H1 (cell line): ENCODE measurements around the gene PIGH. TPM values are rescaled to one million over a fixed set of nuclear protein-coding genes. Genes with fewer than 3 reads are reported as not detected.

Source experiments
- CTCF ChIA-PET: fragments of 300-600 bp; sonication (Branson Sonifier 250); formaldehyde crosslinking; loops from one replicate; lab custom pipeline; 2021; ENCODE audit not compliant: partially characterized antibody; lab: Charles Lee
- POLR2A ChIA-PET: fragments of 300-600 bp; sonication (Branson Sonifier 250); formaldehyde crosslinking; loops from one replicate; lab custom pipeline; 2021; ENCODE audit warnings: inconsistent platforms; ENCODE audit not compliant: partially characterized antibody; lab: Charles Lee
- DNase-seq, 2 experiments: peaks; one replicate each; pipeline versions ENCODE4 v3.0.0 to v3.0.0-alpha.2; 2010 to 2022; ENCODE audit warnings: low spot score in 2 of 2, low read depth in 1 of 2, mixed read lengths in 1 of 2
- FAIRE-seq: peaks from 2 replicates; lab custom pipeline; 2011; peaks lifted over from hg19 to GRCh38; lab: Jason Lieb, UNC
- H2AFZ ChIP-seq: 2 replicates; pipeline ENCODE4 v1.8.1; 2012; ENCODE audit warnings: low read length, inconsistent platforms
- H2AK5ac ChIP-seq: 2 replicates; pipeline ENCODE4 v1.6.1; 2013; ENCODE audit warnings: low read depth, low read length
- H2BK120ac ChIP-seq: replicated peaks from 2 replicates; pipeline ENCODE3; 2013; ENCODE audit warnings: low read depth, low read length, inconsistent platforms
- H2BK12ac ChIP-seq: 2 replicates; pipeline ENCODE4 v1.6.1; 2013; ENCODE audit warnings: low read depth, low read length
- H2BK15ac ChIP-seq: 2 replicates; pipeline ENCODE4 v1.6.1; 2013; ENCODE audit warnings: low read length
- H2BK20ac ChIP-seq: 2 replicates; pipeline ENCODE4 v1.6.1; 2013; ENCODE audit warnings: low read length
- H2BK5ac ChIP-seq: 2 replicates; pipeline ENCODE4 v1.6.1; 2013; ENCODE audit warnings: low read depth, low read length
- H3K14ac ChIP-seq: 2 replicates; pipeline ENCODE4 v1.6.1; 2013; ENCODE audit warnings: inconsistent platforms; ENCODE audit not compliant: insufficient read length
- H3K18ac ChIP-seq: 2 replicates; pipeline ENCODE4 v1.6.1; 2013; ENCODE audit warnings: low read length; ENCODE audit errors: extremely low read depth
- H3K23ac ChIP-seq: 2 replicates; pipeline ENCODE4 v1.6.1; 2013; ENCODE audit warnings: inconsistent platforms; ENCODE audit not compliant: insufficient read length
- H3K23me2 ChIP-seq: 2 replicates; pipeline ENCODE4 v1.6.1; 2013; ENCODE audit warnings: low read depth, low read length
- H3K27ac ChIP-seq: 2 replicates; pipeline ENCODE4 v1.6.1; 2011; ENCODE audit warnings: low read depth, low read length, inconsistent platforms
- H3K27me3 ChIP-seq, 4 experiments: replicated peaks in 1 of 4; 1 replicate in 1 of 4; 2 replicates in 3 of 4; pipeline versions ENCODE4 v1.6.1 to v1.8.1; 2011 to 2013; ENCODE audit warnings: low read length in 3 of 4, mild to moderate bottlenecking in 3 of 4, inconsistent platforms in 2 of 4, mixed read lengths in 2 of 4, moderate library complexity in 1 of 4; ENCODE audit not compliant: control insufficient read depth in 3 of 4, insufficient read depth in 3 of 4; ENCODE audit errors: extremely low read depth in 1 of 4
- H3K36me3 ChIP-seq, 4 experiments: 2 replicates each; pipeline versions ENCODE4 v1.6.1 to v1.8.1; 2011 to 2013; ENCODE audit warnings: mild to moderate bottlenecking in 4 of 4, low read length in 3 of 4, moderate library complexity in 2 of 4, control low read depth in 1 of 4, inconsistent platforms in 1 of 4; ENCODE audit not compliant: insufficient read depth in 4 of 4, control insufficient read depth in 2 of 4
- H3K4ac ChIP-seq: replicated peaks from 2 replicates; pipeline ENCODE3; 2013; ENCODE audit warnings: low read length, low read depth, mixed read lengths, inconsistent platforms; ENCODE audit not compliant: insufficient read length
- H3K4me1 ChIP-seq, 4 experiments: replicated peaks in 1 of 4; 1 replicate in 1 of 4; 2 replicates in 3 of 4; pipeline versions ENCODE4 v1.6.1 to v1.8.1; 2011 to 2013; ENCODE audit warnings: low read length in 3 of 4, inconsistent platforms in 2 of 4, mixed read lengths in 1 of 4; ENCODE audit not compliant: insufficient read depth in 4 of 4, control insufficient read depth in 3 of 4
- H3K4me2 ChIP-seq, 2 experiments: 2 replicates each; pipeline versions ENCODE4 v1.6.1 to v1.8.1; 2011 to 2013; ENCODE audit warnings: low read depth in 2 of 2, low read length in 2 of 2, control low read depth in 1 of 2, inconsistent platforms in 1 of 2, mild to moderate bottlenecking in 1 of 2; ENCODE audit not compliant: insufficient read depth in 1 of 2
- H3K4me3 ChIP-seq, 4 experiments: fragments of 200-600, 300-600 bp in 1 of 4; sonication (generic), shearing (Covaris generic), sonication (Bioruptor Twin) in 1 of 4; 2 replicates each; pipeline versions ENCODE4 v1.5.1 to v1.8.1; 2011 to 2016; ENCODE audit warnings: low read length in 4 of 4, low read depth in 3 of 4, control low read depth in 2 of 4, inconsistent platforms in 2 of 4, mild to moderate bottlenecking in 2 of 4, mixed read lengths in 1 of 4, moderate library complexity in 1 of 4; ENCODE audit not compliant: insufficient read depth in 2 of 4; ENCODE audit errors: extremely low read depth in 1 of 4
- H3K56ac ChIP-seq: replicated peaks from 2 replicates; pipeline ENCODE3; 2013; ENCODE audit warnings: low read depth, mild to moderate bottlenecking, mixed read lengths, low read length, inconsistent platforms; ENCODE audit not compliant: insufficient read length
- H3K79me1 ChIP-seq: 2 replicates; pipeline ENCODE4 v1.6.1; 2013; ENCODE audit warnings: low read depth, low read length, control low read depth
- H3K79me2 ChIP-seq, 2 experiments: 2 replicates each; pipeline versions ENCODE4 v1.6.1 to v1.8.1; 2012 to 2013; ENCODE audit warnings: low read length in 2 of 2, mild to moderate bottlenecking in 2 of 2, inconsistent platforms in 1 of 2; ENCODE audit not compliant: insufficient read depth in 2 of 2, control insufficient read depth in 1 of 2
- H3K9ac ChIP-seq, 4 experiments: replicated peaks in 1 of 4; 1 replicate in 1 of 4; 2 replicates in 3 of 4; pipeline versions ENCODE4 v1.6.1 to v1.8.1; 2011 to 2013; ENCODE audit warnings: low read depth in 3 of 4, low read length in 3 of 4, control low read depth in 2 of 4, mild to moderate bottlenecking in 2 of 4, moderate library complexity in 2 of 4, inconsistent platforms in 1 of 4; ENCODE audit errors: extremely low read depth in 1 of 4
- H3K9me3 ChIP-seq, 2 experiments: 2 replicates each; pipeline versions ENCODE4 v1.6.1 to v1.8.1; 2012 to 2013; ENCODE audit warnings: mild to moderate bottlenecking in 2 of 2, moderate library complexity in 2 of 2, control low read depth in 1 of 2, inconsistent platforms in 1 of 2, low read depth in 1 of 2, low read length in 1 of 2, mixed read lengths in 1 of 2; ENCODE audit not compliant: insufficient read depth in 2 of 2
- H4K20me1 ChIP-seq, 2 experiments: replicated peaks in 1 of 2; 2 replicates each; pipeline versions ENCODE3 to v1.8.1; 2011 to 2013; ENCODE audit warnings: inconsistent platforms in 2 of 2, low read length in 2 of 2, mild to moderate bottlenecking in 1 of 2; ENCODE audit not compliant: insufficient read depth in 2 of 2, control insufficient read depth in 1 of 2
- H4K5ac ChIP-seq: 2 replicates; pipeline ENCODE4 v1.6.1; 2013; ENCODE audit warnings: low read length, low read depth, mixed read lengths, inconsistent platforms; ENCODE audit not compliant: insufficient read length
- H4K8ac ChIP-seq: 2 replicates; pipeline ENCODE4 v1.8.0; 2013; ENCODE audit warnings: mild to moderate bottlenecking, moderate library complexity, low read length, inconsistent platforms; ENCODE audit not compliant: insufficient read depth; ENCODE audit errors: extremely low read depth
- H4K91ac ChIP-seq: replicated peaks from 2 replicates; pipeline ENCODE3; 2013; ENCODE audit warnings: low read length, mixed read lengths, inconsistent platforms; ENCODE audit not compliant: insufficient read length
- CTCF ChIP-seq, 3 experiments: IDR thresholded peaks; 1 replicate in 2 of 3; 2 replicates in 1 of 3; pipeline versions ENCODE4 v1.5.1 to v1.6.1; 2011; ENCODE audit warnings: low read length in 3 of 3, mild to moderate bottlenecking in 3 of 3, inconsistent platforms in 2 of 3, low read depth in 1 of 3, moderate library complexity in 1 of 3; ENCODE audit not compliant: insufficient read depth in 1 of 3; ENCODE audit errors: control extremely low read depth in 1 of 3
- RAD21 ChIP-seq, 2 experiments: IDR thresholded peaks in 1 of 2; conservative IDR thresholded peaks in 1 of 2; 2 replicates each; pipeline ENCODE4 v1.6.1; 2011; ENCODE audit warnings: low read depth in 2 of 2, low read length in 2 of 2, improper control_type of control experiment in 1 of 2, inconsistent platforms in 1 of 2, mild to moderate bottlenecking in 1 of 2, moderate library complexity in 1 of 2
- SIN3A ChIP-seq, 2 experiments: IDR thresholded peaks in 1 of 2; conservative IDR thresholded peaks in 1 of 2; 2 replicates each; pipeline ENCODE4 v1.6.1; 2011 to 2012; ENCODE audit warnings: low read length in 2 of 2, improper control_type of control experiment in 1 of 2, low read depth in 1 of 2, mild to moderate bottlenecking in 1 of 2
- USF2 ChIP-seq: IDR thresholded peaks from 2 replicates; pipeline ENCODE4 v1.6.1; 2011; ENCODE audit warnings: low read length, improper control_type of control experiment
- polyA plus RNA-seq, 7 experiments: library from polyadenylated mRNA; depleted of rRNA in 3 of 7; stranded (reverse) in 5 of 7; unstranded in 2 of 7; fragments of >200 nt in 5 of 7; fragments of 200-250 nt in 2 of 7; gene quantifications; 1 replicate in 5 of 7; 2 replicates in 1 of 7; 4 replicates in 1 of 7; pipeline versions ENCODE4 v1.2.1 to v1.2.3, GENCODE V29; 2011 to 2013; ENCODE audit warnings: missing spikeins in 2 of 7, mixed read lengths in 2 of 7
- total RNA-seq: library from RNA; stranded (reverse); fragmentation: NEBNext Ultra II Directional; extraction: Animal tissue kit (Norgen Biotek cat#: 25700); gene quantifications from 2 replicates; pipeline ENCODE4 v1.2.1, GENCODE V29; 2021

The PIGH gene
- total and polyA plus RNA-seq, 2 of the 8 experiments (the other 6 are each of a cell fraction or from before 2014, with no cell fraction given), result 7.2 to 8.6 TPM

- Histone ChIP-seq H3K79me2 (no peaks in the 10 kb centered on the region), H2BK20ac (no peak overlapping the region), H3K4me1 (peaks cover 0 to 6% (median 5%) of the 10 kb centered on the region in 4 experiments; a peak in 5 of 7 replicates), H4K20me1 (no peaks in the 10 kb centered on the region), H3K23ac (no peak overlapping the region), H2AFZ (no peak overlapping the region), H3K27ac (no peak overlapping the region), H3K18ac (no peak overlapping the region), H4K5ac (no peak overlapping the region), H2BK5ac (no peak overlapping the region), H3K4ac (no peak overlapping the region), H2BK12ac (no peak overlapping the region), H3K23me2 (peaks cover 6% of the 10 kb centered on the region; the same call in 1 of the 2 replicates), H3K9ac (no peak overlapping the region), H3K9me3 (no peaks in the 10 kb centered on the region), H2BK15ac (no peak overlapping the region), H4K8ac (no peak overlapping the region), H3K27me3 (peaks cover 0 to 11% (median 2%) of the 10 kb centered on the region in 4 experiments; a peak in 5 of 7 replicates), H3K56ac (no peak overlapping the region), H3K36me3 (no peaks in the 10 kb centered on the region), H3K4me3 (no peak overlapping the region), H3K14ac (no peak overlapping the region), H4K91ac (no peak overlapping the region), H3K79me1 (no peaks in the 10 kb centered on the region), H2BK120ac (no peak overlapping the region), H3K4me2 (no peak overlapping the region; a peak in 1 of 4 replicates), H2AK5ac (no peak overlapping the region)
- TF ChIP-seq CTCF (IDR thresholded peaks at IDR 0.05; ENCODE audit: control extremely low read depth in 1 of 3, insufficient read depth in 1 of 3, low read depth in 1 of 3, low read length in 3 of 3) (peak in 2 of 3 experiments; percentile 49 to 56; a peak in 3 of 4 replicates), USF2 (no peak), SIN3A (conservative IDR thresholded peaks at IDR 0.05 in 1 of 2, IDR thresholded peaks at IDR 0.05 in 1 of 2; ENCODE audit: low read depth in 1 of 2, low read length in 2 of 2) (0 out of 4 replicates have a peak, but pooled peaks of 1 of the 2 experiments have one; percentile 19), RAD21 (IDR thresholded peaks at IDR 0.05 in 1 of 2, conservative IDR thresholded peaks at IDR 0.05 in 1 of 2; ENCODE audit: low read depth in 2 of 2, low read length in 2 of 2) (peak; percentile 58 to 64)
- ChIA-PET CTCF (interaction anchor here (0.6 to 4.9 kb wide), 33 partner anchors 9 to 197 kb away, joined by 3 to 27 read pairs (median 4); partner anchors contain the start of genes PIGH and VTI1B), POLR2A (interaction anchor here (0.9 to 3.0 kb wide), 7 partner anchors 15 to 86 kb away, joined by 3 to 16 read pairs (median 4); partner anchors contain the start of genes PIGH and VTI1B)
- DNase-seq (no peak), FAIRE-seq (peak; percentile 19)
These were observed 18.6 kb upstream of the PIGH start for GRCh38 chr14:67618617-67619063.
